Measurements from ENCODE around the gene HDHD5. TPM values are rescaled to one million over a fixed set of nuclear protein-coding genes. Genes with fewer than 3 reads are reported as not detected.

Gene HDHD5
- total RNA-seq, 4 donors from 2014 or later, result 21.6 to 37.8 (median 25.8) TPM

GRCh38 chr22:17097701-17098100 is 61.4 kb downstream of the HDHD5 start:
- DNase-seq, result no peak
- intact Hi-C loops (cut with DNase I), result no loop called here
- H3K36me3 ChIP-seq, result peaks cover 30 to 42% of the 10 kb centered on the region in 2 donors

GRCh38 chr22:17097062-17097461 is 62.0 kb downstream of the HDHD5 start:
- no peaks in the 10 kb centered on the region for H3K9me3 ChIP-seq
- 79 to 85% methylated on average over 6 of the region's 6 CpGs for WGBS, 2 donors
- intact Hi-C loops (cut with DNase I), result no loop called here
- H3K27me3 ChIP-seq, result no peaks in the 10 kb centered on the region
- H3K4me1 ChIP-seq, result no peaks in the 10 kb centered on the region
- TF ChIP-seq POLR2A (IDR thresholded peaks at IDR 0.05), result no peak
- TF ChIP-seq CTCF (IDR thresholded peaks at IDR 0.05), result no peak
- H3K36me3 ChIP-seq, result peaks cover 26 to 36% of the 10 kb centered on the region in 2 donors
- no peak overlapping the region for H3K27ac ChIP-seq
- no peak for DNase-seq
- no peak overlapping the region for H3K4me3 ChIP-seq (replicated peaks in 1 of 3)

More at GRCh38 chr22:17097701-17098100, 61.4 kb downstream of the HDHD5 start:
- no peak overlapping the region for H3K4me3 ChIP-seq (replicated peaks in 1 of 3)
- no peak for TF ChIP-seq POLR2A (IDR thresholded peaks at IDR 0.05)
- TF ChIP-seq CTCF (IDR thresholded peaks at IDR 0.05), result no peak
- H3K4me1 ChIP-seq, result no peaks in the 10 kb centered on the region
- H3K27me3 ChIP-seq, result no peaks in the 10 kb centered on the region
- no peaks in the 10 kb centered on the region for H3K9me3 ChIP-seq
- H3K27ac ChIP-seq, result no peak overlapping the region
- whole genome bisulfite sequencing, 2 donors, result 88 to 98% methylated on average over 4 of the region's 6 CpGs

GRCh38 chr22:17096071-17096470 is 63.0 kb downstream of the HDHD5 start:
- Histone ChIP-seq H3K4me1 (no peaks in the 10 kb centered on the region), H3K27me3 (no peaks in the 10 kb centered on the region), H3K4me3 (replicated peaks in 1 of 3) (no peak overlapping the region), H3K9me3 (no peaks in the 10 kb centered on the region), H3K36me3 (peaks cover 16 to 27% of the 10 kb centered on the region in 2 donors), H3K27ac (no peak overlapping the region)
- no peak for DNase-seq
- WGBS, 2 donors, result 93 to 96% methylated on average over 7 of the region's 7 CpGs
- intact Hi-C loops (cut with DNase I), result no loop called here
- TF ChIP-seq CTCF (IDR thresholded peaks at IDR 0.05) (no peak), POLR2A (IDR thresholded peaks at IDR 0.05) (no peak)

DNA sequence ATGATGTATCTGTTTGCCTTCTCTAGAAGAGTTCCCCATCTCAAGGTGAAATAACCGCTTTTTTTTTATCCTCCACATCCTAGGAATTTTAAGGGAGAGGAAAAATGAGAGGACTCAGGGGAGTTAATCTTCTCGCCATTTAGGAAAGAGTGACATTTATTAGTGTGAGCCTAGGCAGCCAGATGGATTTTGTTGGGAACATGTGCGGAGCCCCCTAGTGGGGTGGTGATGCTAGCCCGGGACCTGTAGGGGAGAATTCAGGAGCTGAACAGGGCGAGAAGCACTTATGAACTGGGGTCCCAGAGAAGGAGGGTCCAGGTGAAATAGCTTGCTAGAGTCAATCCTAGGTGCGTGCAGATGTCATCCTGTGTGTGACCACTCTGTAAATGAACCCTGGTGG is 63.5 kb downstream of the HDHD5 start:
- Histone ChIP-seq H3K4me3 (replicated peaks in 1 of 3) (no peak overlapping the region), H3K4me1 (no peaks in the 10 kb centered on the region), H3K27me3 (no peaks in the 10 kb centered on the region), H3K9me3 (no peaks in the 10 kb centered on the region), H3K27ac (no peak overlapping the region), H3K36me3 (peaks cover 11 to 22% of the 10 kb centered on the region in 2 donors)
- no peak for DNase-seq
- intact Hi-C loops (cut with DNase I), result no loop called here
- TF ChIP-seq POLR2A (IDR thresholded peaks at IDR 0.05) (no peak), CTCF (IDR thresholded peaks at IDR 0.05) (no peak)
- WGBS, 2 donors, result 86 to 90% methylated on average over 6 of the region's 6 CpGs

GRCh38 chr22:17093081-17093480 is 66.0 kb downstream of the HDHD5 start:
- Histone ChIP-seq H3K27ac (no peak overlapping the region), H3K4me1 (no peaks in the 10 kb centered on the region), H3K4me3 (replicated peaks in 1 of 3) (no peak overlapping the region), H3K9me3 (no peaks in the 10 kb centered on the region), H3K27me3 (no peaks in the 10 kb centered on the region), H3K36me3 (no peaks in the 10 kb centered on the region)
- DNase-seq, result no peak
- intact Hi-C loops (cut with DNase I), result no loop called here
- TF ChIP-seq CTCF (IDR thresholded peaks at IDR 0.05), result no peak
- TF ChIP-seq POLR2A (IDR thresholded peaks at IDR 0.05), result no peak
- WGBS, 2 donors, result 86 to 90% methylated on average over 3 of the region's 3 CpGs

Measured in thyroid gland (tissue), 4 donors.